CD4-positive, alpha-beta T cell treated with Interleukin-1 beta for 1 hour (primary cell): ENCODE measurements around the gene LACTB.
"Not testable (repeated sequence)": the region's sequence is repeated elsewhere in the genome, so short reads cannot be mapped to it uniquely, and the experiment has no call there.

Source experiments
- DNase-seq, 2 donors: peaks; one replicate each; pipeline ENCODE4 v3.0.0-alpha.2; 2020 to 2022

LACTB gene

GRCh38 chr15:63090887-63091286, 30.8 kb upstream of the LACTB start:
- no peak for DNase-seq

- no peak for DNase-seq
Observed at GRCh38 chr15:63091679-63092446, 29.8 kb upstream of the LACTB start.

GRCh38 chr15:63093486-63094205, 28.0 kb upstream of the LACTB start:
- peak; percentile 69 to 70 for DNase-seq

DNA sequence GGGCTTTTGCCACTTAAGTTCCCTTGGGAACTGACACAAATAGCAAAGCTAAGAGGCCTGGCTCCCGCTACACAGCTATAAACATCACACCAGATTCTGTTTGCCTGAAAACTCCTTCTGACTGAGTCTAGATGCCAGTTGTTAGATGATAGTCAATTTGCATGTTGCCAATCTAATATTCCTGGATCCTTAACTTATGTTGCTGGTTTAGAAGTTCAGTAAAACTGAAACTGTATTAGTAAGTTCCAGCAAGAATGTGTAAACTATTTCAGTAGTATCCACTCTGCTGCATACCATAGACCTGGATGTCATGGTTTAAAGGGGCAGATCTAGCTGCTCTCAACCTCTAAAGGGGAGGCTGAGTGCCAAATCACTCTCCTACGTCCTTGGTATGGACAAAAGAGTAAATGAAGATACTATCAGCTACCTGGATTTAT, 27.1 kb upstream of the LACTB start:
- no peak for DNase-seq

- no peak for DNase-seq
Observed at GRCh38 chr15:63096178-63096577, 25.5 kb upstream of the LACTB start.

DNA sequence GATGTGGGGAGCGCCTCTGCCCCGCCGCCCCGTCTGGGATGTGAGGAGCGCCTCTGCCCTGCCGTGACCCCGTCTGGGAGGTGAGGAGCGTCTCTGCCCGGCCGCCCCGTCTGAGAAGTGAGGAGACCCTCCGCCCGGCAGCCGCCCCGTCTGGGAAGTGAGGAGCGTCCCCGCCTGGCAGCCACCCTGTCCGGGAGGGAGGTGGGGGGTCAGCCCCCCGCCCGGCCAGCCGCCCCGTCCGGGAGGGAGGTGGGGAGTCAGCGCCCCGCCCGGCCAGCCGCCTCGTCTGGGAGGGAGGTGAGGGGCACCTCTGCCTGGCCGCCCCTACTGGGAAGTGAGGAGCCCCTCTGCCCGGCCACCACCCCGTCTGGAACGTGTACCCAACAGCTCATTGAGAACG, 22.8 kb upstream of the LACTB start:
- DNase-seq: not testable (repeated sequence)

GRCh38 chr15:63099581-63099980, 22.1 kb upstream of the LACTB start:
- not testable (repeated sequence) for DNase-seq

GRCh38 chr15:63103416-63103815, 18.2 kb upstream of the LACTB start:
- DNase-seq: no peak

DNA sequence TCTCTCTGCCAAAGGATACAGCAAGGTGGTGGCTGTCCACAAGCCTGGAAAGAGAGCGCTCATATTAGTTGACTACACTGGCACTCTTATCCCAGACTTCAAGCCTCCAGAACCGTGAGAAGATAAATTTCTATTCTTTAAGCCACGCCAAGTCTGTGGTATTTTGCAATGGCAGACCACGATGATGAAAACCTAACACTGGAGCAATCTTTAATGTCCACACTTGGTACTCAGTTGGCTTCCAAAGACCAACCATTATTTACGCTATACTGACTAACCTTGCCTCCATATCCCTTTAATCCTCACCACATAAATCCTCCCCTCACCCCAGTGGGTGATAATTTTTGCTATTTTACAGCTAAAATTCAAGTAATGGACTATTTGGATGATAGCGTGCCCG, 16.9 kb upstream of the LACTB start:
- no peak for DNase-seq

- peak; percentile 4 to 23 for DNase-seq
Observed at GRCh38 chr15:63105354-63105753, 16.3 kb upstream of the LACTB start.

DNA sequence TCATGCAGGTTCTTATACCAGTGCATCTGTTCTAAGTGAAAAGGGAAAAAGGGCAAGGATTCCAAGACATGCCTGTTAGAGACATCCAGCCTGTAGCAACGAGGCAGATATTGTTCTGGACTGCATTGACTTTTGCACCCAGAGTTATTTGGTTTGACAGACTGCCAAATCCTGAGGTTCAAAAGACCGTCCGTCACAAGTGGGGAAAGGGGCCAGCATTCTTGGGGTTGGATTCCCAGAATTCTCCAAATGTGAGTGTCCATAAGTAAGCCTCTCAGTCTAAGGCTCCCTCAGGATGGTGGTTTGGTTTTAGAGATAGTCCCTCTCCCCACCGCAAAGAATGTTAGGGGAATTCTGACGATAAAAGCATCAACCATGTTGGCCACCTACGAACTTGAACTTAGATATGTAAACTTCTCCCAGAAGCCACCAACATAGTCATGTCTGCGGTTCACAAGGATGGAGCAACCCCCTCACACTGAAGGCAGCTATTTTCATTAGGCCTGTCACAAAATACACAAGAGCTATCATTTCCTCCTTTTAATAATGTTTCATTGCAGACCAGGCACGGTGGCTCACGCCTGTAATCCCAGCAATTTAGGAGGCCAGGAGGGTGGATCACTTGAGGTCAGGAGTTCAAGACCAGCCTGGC, 13.6 kb upstream of the LACTB start:
- no peak for DNase-seq

- no peak for DNase-seq
Observed at GRCh38 chr15:63109498-63109897, 12.2 kb upstream of the LACTB start.

- DNase-seq: no peak
Observed at GRCh38 chr15:63109920-63110319, 11.7 kb upstream of the LACTB start.

GRCh38 chr15:63110428-63111026, 11.1 kb upstream of the LACTB start:
- DNase-seq: no peak

DNA sequence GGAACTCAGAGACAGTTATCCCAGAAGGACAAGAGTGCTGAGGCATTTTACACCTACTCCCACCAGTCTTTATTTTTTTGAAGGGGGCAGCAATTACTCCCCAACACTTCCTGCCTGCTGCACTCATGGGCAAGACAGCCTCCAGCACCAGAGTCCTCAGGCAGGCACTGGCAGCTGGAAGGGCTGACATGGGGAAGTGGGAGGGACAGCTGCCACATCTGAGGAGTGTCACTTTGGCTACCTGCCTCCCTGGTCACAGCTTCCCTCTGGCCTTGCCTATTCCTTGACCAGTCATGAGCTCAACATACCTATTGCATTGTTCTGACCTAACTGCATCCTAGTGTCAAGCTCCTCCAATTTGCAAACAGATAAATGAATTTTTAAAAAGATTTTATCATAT, 10.2 kb upstream of the LACTB start:
- no peak for DNase-seq

- DNase-seq: no peak
Observed at GRCh38 chr15:63112871-63113270, 8.8 kb upstream of the LACTB start.

DNA sequence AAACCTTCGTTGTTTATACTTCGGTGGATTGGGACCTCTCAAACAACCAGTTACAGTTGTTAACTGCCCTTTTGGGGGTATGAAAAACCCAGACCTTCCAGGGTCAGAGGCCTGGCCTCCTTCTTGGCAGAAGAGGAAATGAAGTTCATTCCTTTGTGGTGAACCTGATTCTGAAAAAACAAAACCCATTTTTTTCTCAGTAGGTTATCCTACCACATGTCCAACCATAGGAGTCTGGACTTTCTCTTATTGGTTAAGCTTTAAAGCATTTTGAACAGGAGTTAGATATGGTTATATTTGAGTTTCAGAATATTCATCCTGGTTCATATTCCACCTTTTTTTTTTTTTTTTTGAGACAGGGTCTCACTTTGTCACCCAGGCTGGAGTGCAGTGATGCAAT, 7.2 kb upstream of the LACTB start:
- no peak for DNase-seq

- no peak for DNase-seq
Observed at GRCh38 chr15:63118854-63119253, 2.8 kb upstream of the LACTB start.

DNA sequence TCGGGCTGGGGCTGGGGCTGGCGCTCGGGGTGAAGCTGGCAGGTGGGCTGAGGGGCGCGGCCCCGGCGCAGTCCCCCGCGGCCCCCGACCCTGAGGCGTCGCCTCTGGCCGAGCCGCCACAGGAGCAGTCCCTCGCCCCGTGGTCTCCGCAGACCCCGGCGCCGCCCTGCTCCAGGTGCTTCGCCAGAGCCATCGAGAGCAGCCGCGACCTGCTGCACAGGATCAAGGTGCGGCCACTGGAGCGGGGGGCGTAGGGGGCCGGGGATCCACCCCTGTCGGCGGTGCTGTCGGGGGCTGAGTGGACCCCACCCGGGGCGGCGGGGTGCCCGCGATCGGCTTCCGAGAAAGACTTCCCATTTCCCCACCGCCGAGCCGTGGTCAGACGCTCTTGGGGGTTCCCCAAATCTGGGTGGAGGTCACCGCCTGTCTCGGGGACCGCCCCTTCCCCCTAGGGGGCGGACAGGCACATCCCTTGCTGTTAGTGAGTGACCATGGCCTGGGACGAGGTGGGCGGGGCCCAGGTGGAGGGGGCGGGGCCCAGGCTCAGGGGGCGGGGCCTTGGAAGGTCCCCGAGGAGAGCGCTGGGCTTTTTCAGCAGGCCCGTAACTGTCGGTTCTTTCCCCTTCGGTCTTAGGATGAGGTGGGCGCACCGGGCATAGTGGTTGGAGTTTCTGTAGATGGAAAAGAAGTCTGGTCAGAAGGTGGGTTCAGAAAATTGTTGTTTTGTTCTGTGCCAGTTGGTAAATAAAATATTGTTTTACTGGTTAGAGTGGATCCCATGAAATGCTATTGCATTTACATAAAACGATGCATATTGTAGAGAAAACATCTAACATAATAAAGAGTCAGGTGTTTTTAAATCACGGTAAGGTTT, 578 bp downstream of the LACTB start:
- peak; percentile 83 to 92 for DNase-seq

- DNase-seq: no peak
Observed at GRCh38 chr15:63124506-63124905, 2.8 kb downstream of the LACTB start.

GRCh38 chr15:63126726-63127125, 5.1 kb downstream of the LACTB start:
- DNase-seq: no peak

GRCh38 chr15:63133786-63134185, 12.1 kb downstream of the LACTB start:
- no peak for DNase-seq
